Loucy (cell line): ENCODE measurements around the gene ATP10A.

Source experiments
- CTCF ChIP-seq: fragments of 200-600 bp; sonication (generic); conservative IDR thresholded peaks from 2 replicates; pipeline ENCODE4 v1.5.1; 2014; ENCODE audit warnings: mild to moderate bottlenecking, antibody characterized with exemption, low read length
- EZH2phosphoT487 ChIP-seq: fragments of 200-600 bp; IDR thresholded peaks from 2 replicates; pipeline ENCODE4 v1.6.1; 2018; ENCODE audit warnings: antibody characterized with exemption, mild to moderate bottlenecking, moderate library complexity, borderline replicate concordance

GRCh38 chr15:25844981-25845680, 18.0 kb downstream of the ATP10A start:
- TF ChIP-seq EZH2phosphoT487 = no peak
- no peak for TF ChIP-seq CTCF
